Panc1 (cell line): Measurements from ENCODE around the gene ATP5IF1.

Source experiments
- POLR2AphosphoS5 ChIP-seq: IDR thresholded peaks from 2 replicates; pipeline ENCODE4 v1.6.1; 2012; ENCODE audit warnings: mild to moderate bottlenecking, low read depth, low read length, moderate library complexity
- SIN3A ChIP-seq: IDR thresholded peaks from 2 replicates; pipeline ENCODE4 v1.6.1; 2012; ENCODE audit warnings: low read depth, mild to moderate bottlenecking, low read length, moderate library complexity, borderline replicate concordance; ENCODE audit not compliant: insufficient read depth
- TCF7L2 ChIP-seq: IDR thresholded peaks from 2 replicates; pipeline ENCODE4 v1.6.1; 2011; ENCODE audit warnings: mild to moderate bottlenecking, low read depth, low read length, inconsistent platforms
- TF ChIP-seq, protein P1 (sequence below): fragments of 450-650 bp; IDR thresholded peaks from 2 replicates; pipeline ENCODE4 v1.5.1; 2017; ENCODE audit warnings: mild to moderate bottlenecking
- TF ChIP-seq, protein P2 (sequence below), 2 experiments: IDR thresholded peaks; 2 replicates each; pipeline ENCODE4 v1.6.1; 2011 to 2012; ENCODE audit warnings: low read depth in 2 of 2, control low read depth in 1 of 2, low read length in 1 of 2, mild to moderate bottlenecking in 1 of 2, moderate library complexity in 1 of 2; ENCODE audit not compliant: insufficient read depth in 1 of 2

DNA sequence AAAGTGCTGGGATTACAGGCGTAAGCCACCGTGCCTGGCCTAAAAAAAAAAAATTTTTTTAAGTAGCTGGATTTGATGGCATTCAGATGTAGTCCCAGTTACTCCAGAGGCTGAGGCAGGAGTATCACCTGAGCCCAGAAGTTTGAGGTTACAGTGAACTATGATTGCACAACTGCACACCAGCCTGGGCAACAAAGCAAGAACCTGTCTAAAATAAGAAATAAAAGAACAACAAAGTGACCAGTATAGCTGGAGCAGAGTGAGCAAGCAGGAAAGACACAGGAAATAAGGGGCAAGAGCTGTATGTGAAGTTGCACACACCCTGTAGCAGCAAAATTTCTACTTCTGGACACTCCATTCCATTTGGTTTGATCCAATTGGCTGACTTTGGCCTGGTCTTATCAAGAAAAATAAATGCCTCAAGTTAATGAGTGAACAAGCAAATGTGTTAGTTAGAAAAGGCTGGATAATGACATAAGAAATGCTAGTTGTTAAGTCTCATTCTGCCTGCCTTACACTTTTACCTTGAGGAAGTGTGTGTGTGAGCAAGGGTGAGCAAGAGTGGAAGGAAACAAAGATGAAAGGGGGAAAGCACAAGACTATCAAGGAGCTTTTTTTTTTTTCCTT lies 7.9 kb downstream of the ATP5IF1 start:
- TF ChIP-seq SIN3A (no peak), TCF7L2 (no peak), POLR2AphosphoS5 (no peak)
- TF ChIP-seq, protein P1, sequence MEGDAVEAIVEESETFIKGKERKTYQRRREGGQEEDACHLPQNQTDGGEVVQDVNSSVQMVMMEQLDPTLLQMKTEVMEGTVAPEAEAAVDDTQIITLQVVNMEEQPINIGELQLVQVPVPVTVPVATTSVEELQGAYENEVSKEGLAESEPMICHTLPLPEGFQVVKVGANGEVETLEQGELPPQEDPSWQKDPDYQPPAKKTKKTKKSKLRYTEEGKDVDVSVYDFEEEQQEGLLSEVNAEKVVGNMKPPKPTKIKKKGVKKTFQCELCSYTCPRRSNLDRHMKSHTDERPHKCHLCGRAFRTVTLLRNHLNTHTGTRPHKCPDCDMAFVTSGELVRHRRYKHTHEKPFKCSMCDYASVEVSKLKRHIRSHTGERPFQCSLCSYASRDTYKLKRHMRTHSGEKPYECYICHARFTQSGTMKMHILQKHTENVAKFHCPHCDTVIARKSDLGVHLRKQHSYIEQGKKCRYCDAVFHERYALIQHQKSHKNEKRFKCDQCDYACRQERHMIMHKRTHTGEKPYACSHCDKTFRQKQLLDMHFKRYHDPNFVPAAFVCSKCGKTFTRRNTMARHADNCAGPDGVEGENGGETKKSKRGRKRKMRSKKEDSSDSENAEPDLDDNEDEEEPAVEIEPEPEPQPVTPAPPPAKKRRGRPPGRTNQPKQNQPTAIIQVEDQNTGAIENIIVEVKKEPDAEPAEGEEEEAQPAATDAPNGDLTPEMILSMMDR, result no peak
- TF ChIP-seq, protein P2, sequence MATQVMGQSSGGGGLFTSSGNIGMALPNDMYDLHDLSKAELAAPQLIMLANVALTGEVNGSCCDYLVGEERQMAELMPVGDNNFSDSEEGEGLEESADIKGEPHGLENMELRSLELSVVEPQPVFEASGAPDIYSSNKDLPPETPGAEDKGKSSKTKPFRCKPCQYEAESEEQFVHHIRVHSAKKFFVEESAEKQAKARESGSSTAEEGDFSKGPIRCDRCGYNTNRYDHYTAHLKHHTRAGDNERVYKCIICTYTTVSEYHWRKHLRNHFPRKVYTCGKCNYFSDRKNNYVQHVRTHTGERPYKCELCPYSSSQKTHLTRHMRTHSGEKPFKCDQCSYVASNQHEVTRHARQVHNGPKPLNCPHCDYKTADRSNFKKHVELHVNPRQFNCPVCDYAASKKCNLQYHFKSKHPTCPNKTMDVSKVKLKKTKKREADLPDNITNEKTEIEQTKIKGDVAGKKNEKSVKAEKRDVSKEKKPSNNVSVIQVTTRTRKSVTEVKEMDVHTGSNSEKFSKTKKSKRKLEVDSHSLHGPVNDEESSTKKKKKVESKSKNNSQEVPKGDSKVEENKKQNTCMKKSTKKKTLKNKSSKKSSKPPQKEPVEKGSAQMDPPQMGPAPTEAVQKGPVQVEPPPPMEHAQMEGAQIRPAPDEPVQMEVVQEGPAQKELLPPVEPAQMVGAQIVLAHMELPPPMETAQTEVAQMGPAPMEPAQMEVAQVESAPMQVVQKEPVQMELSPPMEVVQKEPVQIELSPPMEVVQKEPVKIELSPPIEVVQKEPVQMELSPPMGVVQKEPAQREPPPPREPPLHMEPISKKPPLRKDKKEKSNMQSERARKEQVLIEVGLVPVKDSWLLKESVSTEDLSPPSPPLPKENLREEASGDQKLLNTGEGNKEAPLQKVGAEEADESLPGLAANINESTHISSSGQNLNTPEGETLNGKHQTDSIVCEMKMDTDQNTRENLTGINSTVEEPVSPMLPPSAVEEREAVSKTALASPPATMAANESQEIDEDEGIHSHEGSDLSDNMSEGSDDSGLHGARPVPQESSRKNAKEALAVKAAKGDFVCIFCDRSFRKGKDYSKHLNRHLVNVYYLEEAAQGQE (IDR thresholded peaks at IDR 0.05; ENCODE audit: insufficient read depth in 1 of 2, low read depth in 2 of 2, low read length in 1 of 2), result no peak
